ENCODE measurements around the gene ITPR3.

Gene ITPR3

GRCh38 chr6:33705955-33706725 lies 85.0 kb downstream of the ITPR3 start:
- in situ Hi-C loops (cut with HindIII; ENCODE audit: low sequenced_read_pairs) = no loop called here
- no peak overlapping the region for H3K4me3 ChIP-seq (ENCODE audit: low read depth, low read length)
- DNase-seq (ENCODE audit: low read depth, low spot score) = no peak
- no peak for TF ChIP-seq CTCF (IDR thresholded peaks at IDR 0.05; ENCODE audit: low read depth, low read length)

GRCh38 chr6:33707771-33708170 lies 86.6 kb downstream of the ITPR3 start:
- in situ Hi-C loops (cut with HindIII; ENCODE audit: low sequenced_read_pairs) = no loop called here
- no peak for DNase-seq (ENCODE audit: low read depth, low spot score)
- TF ChIP-seq CTCF (IDR thresholded peaks at IDR 0.05; ENCODE audit: low read depth, low read length) = no peak
- no peak overlapping the region for H3K4me3 ChIP-seq (ENCODE audit: low read depth, low read length)

GRCh38 chr6:33708516-33709204 lies 87.5 kb downstream of the ITPR3 start:
- in situ Hi-C loops (cut with HindIII; ENCODE audit: low sequenced_read_pairs) = no loop called here
- no peak for TF ChIP-seq CTCF (IDR thresholded peaks at IDR 0.05; ENCODE audit: low read depth, low read length)
- no peak for DNase-seq (ENCODE audit: low read depth, low spot score)
- H3K4me3 ChIP-seq (ENCODE audit: low read depth, low read length) = no peak overlapping the region

GRCh38 chr6:33709605-33710295 lies 88.6 kb downstream of the ITPR3 start:
- no peak for TF ChIP-seq CTCF (IDR thresholded peaks at IDR 0.05; ENCODE audit: low read depth, low read length)
- H3K4me3 ChIP-seq (ENCODE audit: low read depth, low read length) = no peak overlapping the region
- in situ Hi-C loops (cut with HindIII; ENCODE audit: low sequenced_read_pairs) = no loop called here
- DNase-seq (ENCODE audit: low read depth, low spot score) = no peak

GRCh38 chr6:33710296-33711121 lies 89.4 kb downstream of the ITPR3 start:
- DNase-seq (ENCODE audit: low read depth, low spot score) = no peak
- H3K4me3 ChIP-seq (ENCODE audit: low read depth, low read length) = peak overlapping the region; percentile 88
- TF ChIP-seq CTCF (IDR thresholded peaks at IDR 0.05; ENCODE audit: low read depth, low read length) = no peak
- in situ Hi-C loops (cut with HindIII; ENCODE audit: low sequenced_read_pairs) = no loop called here

Measured in astrocyte of the spinal cord (primary cell).